GM12865 (cell line): ENCODE results near the gene GABBR2.

Experiments used
- DNase-seq: peaks from one replicate; pipeline ENCODE4 v3.0.0; 2010; ENCODE audit warnings: low read depth
- H3K4me3 ChIP-seq: 2 replicates; pipeline ENCODE4 v1.5.1; 2011; ENCODE audit warnings: mild to moderate bottlenecking, low read depth, low read length, control low read depth
- CTCF ChIP-seq: IDR thresholded peaks from 2 replicates; pipeline ENCODE4 v1.5.1; 2011; ENCODE audit warnings: low read length, control low read depth, low read depth, inconsistent platforms; ENCODE audit not compliant: insufficient read depth; ENCODE audit errors: missing control alignments

GABBR2 gene

GRCh38 chr9:98364086-98364485 is 344.6 kb downstream of the GABBR2 start:
- TF ChIP-seq CTCF, result no peak
- no peak overlapping the region for H3K4me3 ChIP-seq
- DNase-seq, result no peak

- TF ChIP-seq CTCF, result no peak
- DNase-seq, result no peak
Observed at GRCh38 chr9:98363644-98364043, 345.1 kb downstream of the GABBR2 start.

GRCh38 chr9:98362624-98363252 is 346.0 kb downstream of the GABBR2 start:
- no peak for TF ChIP-seq CTCF
- no peak for DNase-seq
- no peak overlapping the region for H3K4me3 ChIP-seq

More at GRCh38 chr9:98363644-98364043, 345.1 kb downstream of the GABBR2 start:
- no peak overlapping the region for H3K4me3 ChIP-seq

- no peak for TF ChIP-seq CTCF
- DNase-seq, result no peak
- H3K4me3 ChIP-seq, result no peak overlapping the region
Observed at GRCh38 chr9:98361645-98362044, 347.1 kb downstream of the GABBR2 start.

GRCh38 chr9:98360176-98360708 is 348.5 kb downstream of the GABBR2 start:
- H3K4me3 ChIP-seq, result no peak overlapping the region

GRCh38 chr9:98359569-98359968 is 349.2 kb downstream of the GABBR2 start:
- TF ChIP-seq CTCF, result no peak
- H3K4me3 ChIP-seq, result no peak overlapping the region
- no peak for DNase-seq

More at GRCh38 chr9:98360176-98360708, 348.5 kb downstream of the GABBR2 start:
- no peak for DNase-seq
- TF ChIP-seq CTCF, result no peak

- no peak for TF ChIP-seq CTCF
- no peak for DNase-seq
- H3K4me3 ChIP-seq, result no peak overlapping the region
Observed at GRCh38 chr9:98357921-98358535, 350.7 kb downstream of the GABBR2 start.
